Psoas muscle (tissue), 8 donors: Measurements from ENCODE around the gene SSBP4. TPM values are rescaled to one million over a fixed set of nuclear protein-coding genes. Genes with fewer than 3 reads are reported as not detected.

Source experiments
- ATAC-seq, 4 donors: fragments of 200-7000 bp; cut with Tn5 transposase; one replicate each; pipeline ENCODE4 v1.9.1; 2020; ENCODE audit warnings: moderate library complexity in 3 of 4, mild to moderate bottlenecking in 2 of 4
- DNase-seq, 2 donors: peaks; one replicate each; pipeline ENCODE4 v3.0.0-alpha.2; 2020
- H3K27ac ChIP-seq: fragments of 200-600 bp; one replicate; pipeline ENCODE4 v1.8.0; 2022
- H3K27me3 ChIP-seq, 3 donors: fragments of 200-600 bp in 1 of 3; one replicate each; pipeline versions ENCODE4 v1.6.1 to v1.8.0; 2013 to 2022; ENCODE audit warnings: low read length in 2 of 3, mild to moderate bottlenecking in 2 of 3, moderate library complexity in 1 of 3; ENCODE audit not compliant: insufficient read depth in 3 of 3
- H3K36me3 ChIP-seq, 2 donors: fragments of 200-600 bp in 1 of 2; one replicate each; pipeline versions ENCODE4 v1.6.1 to v1.8.0; 2013 to 2022; ENCODE audit warnings: low read depth in 1 of 2, mild to moderate bottlenecking in 1 of 2, moderate library complexity in 1 of 2; ENCODE audit not compliant: insufficient read depth in 1 of 2
- H3K4me1 ChIP-seq: fragments of 200-600 bp; one replicate; pipeline ENCODE4 v1.8.0; 2022
- H3K4me3 ChIP-seq: fragments of 200-600 bp; one replicate; pipeline ENCODE4 v1.8.0; 2022; ENCODE audit warnings: mild to moderate bottlenecking
- H3K9me3 ChIP-seq: fragments of 200-600 bp; one replicate; pipeline ENCODE4 v1.8.0; 2022
- WGBS, 3 donors: extraction: QIAGEN DNeasy Blood & Tissue Kit; methylation state at CpG; one replicate each; pipeline versions ENCODE4 v1.1.6 to v1.1.7; 2013; 5-methylcytosine and 5-hydroxymethylcytosine counted together
- intact Hi-C, 2 donors: fragments of 100-400 bp; cut with DNase I; formaldehyde crosslinking; loops; one replicate each; pipeline versions ENCODE4 v1.11.0 to v1.14.2; 2022
- polyA plus RNA-seq, 3 donors: library from polyadenylated mRNA; stranded (reverse); fragments of 200-250 nt; gene quantifications; one replicate each; pipeline ENCODE4 v1.2.3, GENCODE V29; 2013
- total RNA-seq, 4 donors: library from RNA; stranded (reverse); fragmentation: NEBNext Ultra II Directional in 2 of 4; extraction: Animal tissue kit (Norgen Biotek cat#: 25700) in 2 of 4; gene quantifications; one replicate each; pipeline versions ENCODE4 v1.2.1 to v1.2.4, GENCODE V29; 2021 to 2023
- TF ChIP-seq, protein P1 (sequence below): fragments of 200-600 bp; IDR thresholded peaks from one replicate; pipeline ENCODE4 v1.8.0; 2022; ENCODE audit warnings: antibody characterized with exemption
- donor health status: healthy with polysubstance abuse.
- donor health status: DM: no; HTN: no; CAD: no; lungs with moderate emphysema.
- donor health status: Bipolar disorder and iron deficiency.
- donor health status: healthy.
- donor health status: DM: yes; HTN: yes; CAD: no.
- donor health status: DM: no; HTN: no; CAD: no.
- donor health status: DM: no; HTN: no; CAD: no.
- donor health status: DM: yes; HTN: yes; CAD: no.

The SSBP4 gene
- total and polyA plus RNA-seq, 7 donors, result 25.8 to 46.1 (median 29.3) TPM

DNA sequence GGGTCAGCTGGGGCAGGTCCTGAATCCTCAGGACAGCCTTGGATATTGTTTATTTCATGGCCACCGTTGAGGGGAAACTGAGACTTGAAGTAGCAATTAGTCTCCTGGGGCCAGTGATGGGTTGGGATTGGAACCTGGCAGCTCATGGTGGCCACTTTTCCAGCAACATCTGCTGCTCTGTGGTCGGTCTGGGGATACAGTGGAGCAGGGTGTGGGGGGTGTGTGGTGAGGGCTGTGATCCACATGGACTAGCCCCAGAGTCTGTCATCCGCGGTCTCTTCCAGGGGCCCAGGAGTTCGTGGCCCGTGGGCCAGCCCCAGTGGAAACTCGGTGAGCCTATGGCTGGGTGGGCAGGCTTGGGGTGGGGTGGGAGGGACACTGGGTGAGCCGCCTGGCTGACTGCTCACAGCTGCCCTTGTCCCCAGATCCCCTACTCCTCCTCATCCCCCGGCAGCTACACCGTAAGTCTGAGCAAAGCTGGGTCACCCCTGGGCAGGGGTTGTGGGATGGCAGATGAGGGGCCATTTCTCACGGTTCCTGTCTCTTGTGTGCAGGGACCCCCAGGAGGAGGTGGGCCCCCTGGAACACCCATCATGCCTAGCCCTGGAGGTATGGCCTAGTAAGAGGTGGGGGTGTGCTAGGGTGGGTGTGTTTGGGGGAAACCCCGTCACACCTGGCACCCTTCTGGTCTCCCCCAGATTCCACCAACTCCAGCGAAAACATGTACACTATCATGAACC lies 13.2 kb downstream of the SSBP4 start:
- ATAC-seq (no peak), DNase-seq (no peak)
- peak overlapping the region; percentile 52 for H3K4me3 ChIP-seq
- H3K36me3 ChIP-seq, result peaks cover 0 to 4% of the 10 kb centered on the region in 2 donors
- WGBS, 3 donors, result 76 to 84% (median 81%) methylated on average over 11 to 13 of the region's 13 CpGs
- peaks cover 14% of the 10 kb centered on the region for H3K4me1 ChIP-seq
- H3K27ac ChIP-seq, result no peak overlapping the region
- TF ChIP-seq, protein P1, sequence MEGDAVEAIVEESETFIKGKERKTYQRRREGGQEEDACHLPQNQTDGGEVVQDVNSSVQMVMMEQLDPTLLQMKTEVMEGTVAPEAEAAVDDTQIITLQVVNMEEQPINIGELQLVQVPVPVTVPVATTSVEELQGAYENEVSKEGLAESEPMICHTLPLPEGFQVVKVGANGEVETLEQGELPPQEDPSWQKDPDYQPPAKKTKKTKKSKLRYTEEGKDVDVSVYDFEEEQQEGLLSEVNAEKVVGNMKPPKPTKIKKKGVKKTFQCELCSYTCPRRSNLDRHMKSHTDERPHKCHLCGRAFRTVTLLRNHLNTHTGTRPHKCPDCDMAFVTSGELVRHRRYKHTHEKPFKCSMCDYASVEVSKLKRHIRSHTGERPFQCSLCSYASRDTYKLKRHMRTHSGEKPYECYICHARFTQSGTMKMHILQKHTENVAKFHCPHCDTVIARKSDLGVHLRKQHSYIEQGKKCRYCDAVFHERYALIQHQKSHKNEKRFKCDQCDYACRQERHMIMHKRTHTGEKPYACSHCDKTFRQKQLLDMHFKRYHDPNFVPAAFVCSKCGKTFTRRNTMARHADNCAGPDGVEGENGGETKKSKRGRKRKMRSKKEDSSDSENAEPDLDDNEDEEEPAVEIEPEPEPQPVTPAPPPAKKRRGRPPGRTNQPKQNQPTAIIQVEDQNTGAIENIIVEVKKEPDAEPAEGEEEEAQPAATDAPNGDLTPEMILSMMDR, result no peak
- H3K27me3 ChIP-seq, result peaks cover 0 to 5% (median 0%) of the 10 kb centered on the region in 3 donors
- intact Hi-C loops, result no loop called here
- H3K9me3 ChIP-seq, result no peaks in the 10 kb centered on the region

DNA sequence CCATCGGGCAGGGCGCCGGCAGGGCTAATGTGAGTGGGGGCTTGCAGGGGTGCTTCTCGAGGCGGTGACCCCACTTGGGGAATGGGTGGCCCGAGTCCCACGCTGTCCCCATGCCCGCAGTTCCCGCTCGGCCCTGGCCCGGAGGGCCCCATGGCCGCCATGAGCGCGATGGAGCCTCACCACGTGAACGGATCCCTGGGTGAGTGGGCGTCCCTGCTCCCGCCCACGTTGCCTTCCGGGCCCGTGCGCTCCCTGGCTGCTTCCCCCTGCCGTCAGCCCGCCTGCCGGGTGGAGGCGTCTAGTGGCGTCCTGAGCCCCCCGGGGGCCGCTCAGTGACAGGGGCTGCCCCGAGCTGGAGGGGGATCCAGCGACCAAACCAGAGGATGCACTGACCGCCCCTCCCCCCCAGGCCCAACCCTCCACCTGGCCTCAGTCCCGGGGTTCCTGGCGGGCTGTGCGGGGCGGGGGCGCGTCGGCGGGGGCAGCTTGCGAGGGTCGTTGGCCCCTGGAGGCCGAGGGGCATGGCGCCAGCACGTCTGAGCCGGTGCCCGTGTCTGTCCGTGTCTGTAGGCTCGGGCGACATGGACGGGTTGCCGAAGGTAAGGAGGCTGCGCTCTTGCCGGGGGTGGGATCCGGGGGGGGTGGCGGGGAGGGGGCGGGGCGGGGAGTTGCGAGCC lies 14.0 kb downstream of the SSBP4 start:
- Histone ChIP-seq H3K9me3 (no peaks in the 10 kb centered on the region), H3K4me3 (peak overlapping the region; percentile 52), H3K4me1 (peaks cover 21% of the 10 kb centered on the region), H3K27me3 (peaks cover 0 to 5% (median 0%) of the 10 kb centered on the region in 3 donors), H3K27ac (no peak overlapping the region), H3K36me3 (peaks cover 0 to 1% of the 10 kb centered on the region in 2 donors)
- intact Hi-C loops, result no loop called here
- TF ChIP-seq, protein P1, result no peak
- ATAC-seq (no peak), DNase-seq (peak in 1 of 2 donors; percentile 65)
- WGBS, 3 donors, result 19 to 31% (median 24%) methylated on average over 41 to 58 of the region's 59 CpGs

DNA sequence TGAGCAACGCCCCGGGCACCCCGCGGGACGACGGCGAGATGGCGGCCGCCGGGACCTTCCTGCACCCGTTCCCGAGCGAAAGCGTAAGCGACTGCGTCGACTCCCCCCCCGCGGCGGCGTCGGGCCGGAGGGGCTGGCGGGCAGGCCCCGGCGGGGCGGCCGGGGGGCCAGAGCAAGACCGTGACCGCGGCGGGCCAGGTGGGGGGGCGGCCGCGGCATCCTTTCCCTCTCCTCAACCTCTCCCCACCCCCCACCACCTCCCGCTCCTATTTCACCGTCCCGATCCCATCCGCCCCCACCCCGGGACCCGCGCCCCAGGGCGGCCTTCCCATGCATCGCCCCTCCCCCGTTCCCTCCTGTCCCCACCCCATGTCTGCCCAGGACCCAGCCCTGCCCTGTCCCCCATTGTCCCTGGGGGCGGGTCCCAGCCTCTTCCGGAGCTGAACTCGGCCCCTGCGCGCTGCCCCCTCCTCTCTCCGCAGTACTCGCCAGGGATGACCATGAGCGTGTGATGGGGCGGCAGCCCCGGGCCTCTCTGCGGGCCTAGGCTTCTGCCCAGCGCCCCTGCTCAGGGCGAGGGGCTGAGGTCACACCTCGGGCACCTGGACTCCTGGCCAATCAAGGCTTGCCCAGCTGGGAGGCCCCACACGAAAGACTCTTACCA lies 14.7 kb downstream of the SSBP4 start:
- Histone ChIP-seq H3K9me3 (no peaks in the 10 kb centered on the region), H3K36me3 (no peaks in the 10 kb centered on the region), H3K27ac (no peak overlapping the region), H3K4me1 (peaks cover 23% of the 10 kb centered on the region), H3K27me3 (peaks cover 0 to 5% (median 1%) of the 10 kb centered on the region in 3 donors), H3K4me3 (peak overlapping the region; percentile 52)
- no peak for ATAC-seq
- 14 to 52% (median 22%) methylated on average over 15 to 60 of the region's 60 CpGs for WGBS, 3 donors
- DNase-seq, result peak in 1 of 2 donors; percentile 60
- intact Hi-C loops, result no loop called here
- TF ChIP-seq, protein P1, result no peak

DNA sequence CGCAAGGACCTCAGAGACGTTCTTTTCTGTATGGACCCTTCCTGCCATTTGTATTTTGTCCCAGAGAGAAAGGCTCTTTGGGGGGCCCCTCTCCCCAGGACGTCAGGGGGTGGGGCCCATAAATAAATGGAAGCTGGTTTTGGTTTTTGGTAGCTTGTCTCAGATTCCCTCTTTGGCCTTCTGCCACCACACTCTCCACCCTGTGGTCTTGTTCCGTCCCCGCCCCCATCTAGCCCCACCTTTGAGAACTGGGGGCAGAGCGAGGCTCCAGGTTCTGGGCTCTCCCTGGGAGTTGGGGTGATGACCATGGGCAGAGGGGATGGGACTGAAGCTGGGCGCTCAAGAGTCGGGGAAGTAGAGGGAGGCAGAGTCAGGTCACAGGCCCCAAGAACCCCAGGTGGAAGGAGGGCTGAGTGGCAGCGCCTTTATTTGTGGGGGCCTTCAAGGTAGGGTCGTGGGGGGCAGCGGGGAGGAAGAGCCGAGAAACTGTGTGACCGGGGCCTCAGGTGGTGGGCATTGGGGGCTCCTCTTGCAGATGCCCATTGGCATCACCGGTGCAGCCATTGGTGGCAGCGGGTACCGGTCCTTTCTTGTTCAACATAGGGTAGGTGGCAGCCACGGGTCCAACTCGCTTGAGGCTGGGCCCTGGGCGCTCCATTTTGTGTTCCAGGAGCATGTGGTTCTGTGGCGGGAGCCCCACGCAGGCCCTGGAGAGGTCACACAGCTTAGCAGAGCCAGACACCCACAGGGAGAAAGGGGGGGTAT lies 15.4 kb downstream of the SSBP4 start:
- no peak for ATAC-seq
- DNase-seq, result no peak
- TF ChIP-seq, protein P1, result no peak
- Histone ChIP-seq H3K4me3 (no peak overlapping the region), H3K4me1 (peaks cover 18% of the 10 kb centered on the region), H3K27me3 (peaks cover 0 to 11% (median 1%) of the 10 kb centered on the region in 3 donors), H3K27ac (no peak overlapping the region), H3K9me3 (no peaks in the 10 kb centered on the region), H3K36me3 (no peaks in the 10 kb centered on the region)
- intact Hi-C loops, result no loop called here
- WGBS, 3 donors, result 86 to 93% (median 93%) methylated on average over 19 to 21 of the region's 21 CpGs
